Activated CD4-positive, alpha-beta T cell treated with anti-CD3 and anti-CD28 coated beads, Interleukin-2, amount 50 U/mL, for 4 hours (primary cell): Measurements from ENCODE around the gene KIF27.
"Not testable (repeated sequence)": the region's sequence is repeated elsewhere in the genome, so short reads cannot be mapped to it uniquely, and the experiment has no call there.

Source experiments
- DNase-seq, 2 experiments: peaks; one replicate each; pipeline ENCODE4 v3.0.0-alpha.2; 2020

KIF27 gene

GRCh38 chr9:83804454-83804853 lies 116.8 kb downstream of the KIF27 start:
- not testable (repeated sequence) for DNase-seq

GRCh38 chr9:83803941-83804340 lies 117.3 kb downstream of the KIF27 start:
- DNase-seq, result not testable (repeated sequence)

DNA sequence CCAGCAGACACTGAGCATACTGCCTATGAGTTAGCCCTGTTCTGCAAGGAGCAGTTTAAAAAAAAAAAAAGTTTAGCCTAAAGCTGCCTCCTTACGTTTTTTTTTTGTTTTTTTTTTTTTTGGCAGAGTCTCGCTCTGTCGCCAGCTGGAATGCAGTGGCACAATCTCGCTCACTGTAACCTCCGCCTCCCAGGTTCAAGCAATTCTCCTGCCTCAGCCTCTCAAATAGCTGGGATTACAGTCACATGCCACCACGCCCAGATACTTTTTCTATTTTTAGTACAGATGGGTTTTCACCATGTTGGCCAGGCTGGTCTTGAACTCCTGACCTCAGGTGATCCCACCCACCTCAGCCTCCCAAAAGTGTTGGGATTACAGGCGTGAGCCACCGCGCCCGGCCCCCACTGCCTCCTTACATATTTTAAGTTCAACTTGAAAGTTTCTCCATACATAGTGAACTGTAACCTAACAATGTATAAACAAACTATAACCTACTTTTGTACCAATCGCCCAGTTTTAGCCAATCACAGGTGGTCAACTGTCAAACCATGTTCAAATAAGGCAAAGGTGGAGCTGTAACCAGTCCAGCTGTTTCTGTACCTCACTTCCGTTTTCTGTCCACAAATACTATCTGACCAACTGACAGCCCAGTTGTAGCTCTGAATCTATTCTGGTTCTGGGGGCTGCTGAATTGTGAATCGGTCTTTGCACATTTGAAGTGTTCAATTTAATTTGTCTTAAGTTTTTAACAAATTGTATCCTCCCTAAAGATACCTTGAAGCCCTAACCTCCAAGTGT lies 120.8 kb downstream of the KIF27 start:
- DNase-seq, result no peak

DNA sequence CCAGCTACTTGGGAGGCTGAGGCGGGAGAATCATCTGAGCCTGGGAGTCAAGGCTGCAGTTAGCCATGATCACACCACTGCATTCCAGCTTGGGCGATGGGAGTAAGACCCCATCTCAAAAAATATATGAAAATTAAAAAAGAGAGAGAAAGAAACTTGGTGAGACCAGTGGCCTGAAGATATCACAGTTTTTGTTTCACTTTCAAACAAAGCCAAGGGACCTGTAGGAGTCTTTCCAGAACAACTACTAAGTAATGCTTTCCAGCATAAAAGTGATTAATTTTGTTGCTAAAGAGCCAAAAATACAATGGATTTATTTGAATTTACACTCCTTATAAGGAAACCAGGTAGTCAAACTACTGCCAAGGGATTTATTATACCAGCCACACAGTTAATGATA lies 127.2 kb downstream of the KIF27 start:
- DNase-seq, result no peak

DNA sequence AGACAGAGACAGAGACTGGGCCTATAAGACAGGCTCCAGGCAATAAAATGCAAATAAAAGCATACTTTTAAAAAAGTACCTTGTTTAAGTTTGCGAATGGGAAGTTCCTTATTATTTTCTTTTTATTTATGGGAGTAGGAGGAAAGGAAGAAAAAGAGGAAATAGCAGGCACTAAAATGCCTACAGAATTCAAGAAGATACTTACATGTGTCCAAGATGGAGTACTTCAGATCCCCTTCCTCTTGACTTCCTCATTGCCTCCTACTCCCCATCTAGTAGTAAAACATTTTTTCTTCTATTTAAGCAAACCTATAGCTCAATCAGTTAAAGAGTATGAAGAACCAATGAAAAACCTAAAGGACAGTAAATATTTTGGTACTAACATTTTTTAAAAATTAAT lies 128.5 kb downstream of the KIF27 start:
- DNase-seq, result no peak
